Measurements from ENCODE around the gene ALX4. TPM values are rescaled to one million over a fixed set of nuclear protein-coding genes. Genes with fewer than 3 reads are reported as not detected.

Gene ALX4
- total RNA-seq (2014; rRNA removed; shearing (Covaris generic)) = 7.0 and 9.9 TPM in 2 replicates

DNA sequence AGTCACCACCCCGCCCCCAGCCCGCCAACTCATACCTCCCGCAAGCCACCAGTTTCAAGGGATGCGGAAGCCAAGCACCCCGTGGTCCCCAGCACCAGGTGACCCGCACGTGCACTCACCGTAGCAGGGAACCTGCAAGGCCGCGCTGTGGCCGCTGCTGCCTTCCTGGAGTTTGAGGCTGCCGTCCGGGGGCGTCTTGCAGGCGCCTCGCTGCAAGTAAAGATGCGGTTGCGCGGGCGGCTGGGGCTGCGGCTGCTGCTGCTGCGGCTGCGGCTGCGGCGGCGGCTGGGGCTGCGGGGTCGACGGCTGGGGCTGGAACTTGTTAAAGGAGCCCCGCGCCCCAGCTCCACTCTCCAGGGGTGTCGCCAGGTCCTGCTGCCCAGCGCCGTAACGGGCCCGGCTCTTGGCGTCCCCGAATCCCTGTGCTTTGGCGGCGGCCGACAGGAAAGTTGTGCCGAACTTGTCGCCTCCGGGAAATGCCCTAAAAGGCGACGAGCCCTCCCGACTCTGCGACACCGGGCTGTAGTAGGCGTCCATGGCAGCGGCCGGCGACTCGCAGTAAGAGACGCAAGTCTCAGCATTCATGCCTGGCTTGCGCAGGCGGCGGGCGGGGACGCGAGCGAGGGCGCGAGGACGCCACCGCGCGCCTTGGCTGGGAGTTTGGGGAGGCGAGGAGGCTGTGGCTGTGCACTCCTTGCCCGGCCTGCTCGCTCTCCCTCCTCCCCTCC is at the start of gene ALX4:
Gene ALX4, minus strand, starts transcription at position 662 of the 728 bp plus-strand sequence. Its CDS starts 77 bp downstream, at position 585.
- DNase-seq (ENCODE audit: low read depth) = peak; percentile 79

GRCh38 chr11:44359162-44359561 is 49.2 kb upstream of the ALX4 start:
- DNase-seq (ENCODE audit: low read depth) = no peak

DNA sequence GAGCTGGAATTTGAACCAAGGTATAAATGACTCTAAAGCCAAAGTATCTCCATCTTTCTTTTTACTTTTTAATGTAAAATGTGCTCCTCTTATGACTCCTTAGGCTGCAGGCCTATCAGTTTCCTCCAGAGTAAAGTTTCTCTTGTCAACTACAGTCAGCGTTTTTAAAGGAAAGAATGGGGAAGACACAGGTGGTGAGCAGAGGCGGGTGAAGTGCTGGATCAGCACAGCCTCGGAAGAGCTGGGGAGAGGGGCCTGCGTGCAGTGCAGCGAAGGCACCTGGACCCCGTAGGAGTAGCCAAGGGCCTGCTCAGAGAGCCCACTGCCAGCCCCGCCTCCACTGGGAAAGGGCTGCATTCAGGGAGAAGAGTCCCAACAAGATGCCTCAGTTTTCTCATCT is 48.8 kb upstream of the ALX4 start:
- no peak for DNase-seq (ENCODE audit: low read depth)

- no peak for DNase-seq (ENCODE audit: low read depth)
Measured at GRCh38 chr11:44357711-44358110, 47.8 kb upstream of the ALX4 start.

DNA sequence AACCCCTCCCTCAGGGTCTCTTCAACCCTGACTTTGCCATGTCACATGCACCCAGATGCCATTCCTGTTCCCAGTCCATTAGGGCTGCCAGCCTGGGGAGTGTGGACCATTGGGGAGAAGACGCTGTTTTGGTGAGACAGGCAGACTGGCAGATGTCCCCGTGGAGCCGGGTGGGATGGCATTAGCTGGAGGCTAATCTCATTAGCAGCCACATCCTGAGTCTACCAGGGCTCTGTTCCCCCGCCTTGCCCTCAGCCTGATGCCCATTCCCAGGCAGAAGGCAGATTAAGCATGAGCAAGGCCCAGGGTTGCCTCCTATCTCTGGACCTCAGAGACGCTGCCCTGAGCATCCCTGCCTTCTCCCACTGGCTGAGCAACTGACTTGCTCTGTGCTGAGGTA is 46.4 kb upstream of the ALX4 start:
- DNase-seq (ENCODE audit: low read depth) = no peak

- DNase-seq (ENCODE audit: low read depth) = no peak
Measured at GRCh38 chr11:44351898-44352498, 42.1 kb upstream of the ALX4 start.

DNA sequence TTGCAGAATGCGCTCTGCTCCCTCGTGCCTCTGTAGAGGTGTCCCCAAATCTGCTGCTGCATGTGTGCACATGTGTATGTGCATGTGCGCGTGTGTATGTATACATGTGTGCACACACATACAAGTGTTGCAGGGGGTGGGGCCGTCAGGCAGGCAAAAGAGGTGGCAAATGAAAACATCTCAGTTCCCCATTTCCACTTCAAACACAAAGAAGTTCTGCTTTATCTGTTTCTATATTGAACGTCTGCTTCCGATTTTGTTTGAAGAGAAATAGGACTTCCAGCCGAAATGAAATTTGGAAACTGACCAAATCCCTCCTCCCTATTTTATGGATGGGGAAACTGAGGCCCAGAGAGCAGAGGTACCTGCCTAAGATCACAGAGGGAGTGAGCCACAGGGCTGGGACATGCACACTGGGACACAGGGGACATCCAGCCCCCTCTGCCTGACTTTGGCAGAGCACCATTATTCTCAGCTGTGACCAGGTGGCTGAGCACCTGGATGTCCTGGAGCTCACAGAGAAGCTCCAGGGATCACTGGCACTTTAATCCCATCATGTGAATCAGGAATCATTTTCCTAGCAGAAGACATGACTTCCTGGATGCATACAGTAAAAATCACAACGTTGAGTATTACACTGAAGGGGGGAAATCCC is 41.2 kb upstream of the ALX4 start:
- DNase-seq (ENCODE audit: low read depth) = no peak

DNA sequence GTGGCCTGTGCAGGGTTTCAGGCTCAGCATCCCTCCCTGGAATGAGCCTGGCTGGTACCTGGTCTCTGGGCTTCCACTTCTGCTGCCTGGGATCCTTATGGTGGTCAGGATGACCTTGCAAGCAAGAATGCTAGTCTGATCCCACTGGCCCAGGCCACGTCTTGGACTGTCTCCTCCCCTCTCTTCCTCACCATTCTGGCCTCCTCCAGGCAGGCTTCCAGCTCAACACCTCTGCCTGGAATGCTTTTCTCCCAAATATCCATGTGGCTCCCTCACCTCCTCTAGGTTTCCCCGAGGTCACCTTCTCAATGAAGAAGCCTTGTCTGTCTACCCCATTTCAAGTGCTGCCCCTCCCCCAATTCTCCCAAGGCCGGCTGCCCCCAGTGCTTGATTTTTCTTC is 39.4 kb upstream of the ALX4 start:
- DNase-seq (ENCODE audit: low read depth) = no peak

DNA sequence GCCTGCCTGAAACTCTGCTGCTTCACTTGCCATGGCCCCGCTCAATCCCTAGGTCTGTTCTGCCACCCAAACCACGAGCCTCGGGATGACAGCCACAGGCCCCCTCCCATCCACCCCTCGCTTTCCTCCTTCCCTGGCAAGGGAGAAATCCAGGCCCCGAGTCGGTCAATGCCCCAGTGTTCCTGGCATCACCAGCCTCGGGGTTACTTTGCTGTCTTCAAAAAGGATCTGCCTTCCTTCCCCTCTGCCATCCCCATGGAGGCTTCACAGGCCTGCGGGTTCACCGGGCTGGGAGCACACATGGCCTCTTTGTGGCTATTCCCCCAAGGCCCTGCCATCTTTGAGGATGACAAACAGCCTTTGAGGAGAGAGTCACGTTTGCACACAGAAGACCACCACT is 38.8 kb upstream of the ALX4 start:
- no peak for DNase-seq (ENCODE audit: low read depth)

DNA sequence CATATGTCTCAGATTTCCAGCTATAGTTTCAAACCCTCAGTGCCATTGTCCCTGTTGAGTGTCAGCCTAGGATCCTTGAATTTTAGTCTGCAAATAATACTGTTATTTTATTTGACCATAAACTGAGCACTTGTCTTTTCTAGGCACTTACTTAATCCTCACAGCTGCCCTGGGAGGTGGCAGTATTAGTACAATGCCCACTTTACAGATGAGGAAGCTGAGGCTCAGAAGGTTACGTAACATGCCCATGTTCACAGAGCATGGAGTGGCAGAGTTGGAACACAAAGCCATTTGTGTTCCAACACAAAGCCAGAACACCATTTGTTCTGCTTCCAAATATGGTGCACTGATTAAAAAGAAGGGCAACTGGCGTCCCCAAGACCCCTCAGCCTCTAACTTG is 38.2 kb upstream of the ALX4 start:
- DNase-seq (ENCODE audit: low read depth) = no peak

GRCh38 chr11:44347538-44347937 is 37.6 kb upstream of the ALX4 start:
- no peak for DNase-seq (ENCODE audit: low read depth)

GRCh38 chr11:44346983-44347382 is 37.0 kb upstream of the ALX4 start:
- DNase-seq (ENCODE audit: low read depth) = no peak

DNA sequence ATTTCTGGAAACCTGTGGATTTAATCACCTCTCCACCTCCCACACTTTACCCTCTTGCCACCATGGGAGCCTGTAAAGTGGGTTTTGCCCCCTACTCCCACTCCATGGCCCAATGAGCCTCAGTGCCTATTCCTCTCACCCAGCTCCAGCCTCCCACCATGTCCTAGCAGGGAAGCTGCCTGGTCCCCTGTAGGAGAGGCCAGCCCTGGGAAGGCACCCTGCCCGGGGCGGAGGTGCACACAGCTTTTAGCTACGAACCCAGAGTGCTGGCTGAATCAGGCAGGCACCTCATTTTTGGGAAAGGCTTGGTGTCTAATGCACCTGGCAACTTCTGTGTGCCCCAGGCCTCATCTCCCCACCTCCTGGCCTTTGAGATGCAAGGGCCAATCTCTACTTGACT is 35.8 kb upstream of the ALX4 start:
- DNase-seq (ENCODE audit: low read depth) = no peak

DNA sequence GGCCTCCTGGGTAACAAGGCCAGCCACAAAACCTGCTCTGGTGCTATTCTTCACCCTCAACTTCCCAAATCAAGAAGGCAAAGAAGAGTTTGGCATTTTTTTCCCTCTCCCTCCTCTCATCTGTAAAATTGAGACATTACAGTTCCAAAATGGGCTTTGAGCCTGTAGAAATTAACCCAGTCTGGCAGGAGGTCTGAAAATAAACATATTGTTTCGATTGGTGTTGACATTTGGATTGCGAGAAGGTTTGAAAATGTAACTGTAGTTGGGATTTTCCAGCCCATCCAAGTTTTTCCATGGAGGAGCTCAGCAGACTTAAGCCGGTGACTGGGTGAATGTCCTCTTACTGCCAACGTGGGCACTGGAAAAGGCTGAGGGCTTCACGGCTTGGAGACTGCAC is 35.0 kb upstream of the ALX4 start:
- DNase-seq (ENCODE audit: low read depth) = no peak

DNA sequence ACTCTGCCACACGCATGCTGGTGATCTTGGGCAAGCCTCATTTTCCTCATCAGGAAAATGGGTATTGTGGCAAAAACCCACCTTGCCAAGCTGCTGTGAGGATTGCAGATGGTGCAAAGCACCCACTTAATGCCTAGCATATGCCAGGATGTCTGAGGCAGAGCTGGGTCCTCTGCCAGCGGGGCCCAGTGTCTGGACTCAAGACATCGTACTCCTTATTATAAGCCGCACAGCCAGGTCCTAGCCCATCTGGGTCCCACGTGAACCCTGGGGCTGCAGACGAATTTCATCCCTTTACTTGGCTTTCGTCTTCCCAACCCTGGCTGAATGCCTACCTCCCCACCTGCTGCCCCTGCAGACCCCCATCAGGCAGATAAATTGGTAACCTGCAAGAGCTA is 34.5 kb upstream of the ALX4 start:
- no peak for DNase-seq (ENCODE audit: low read depth)

GRCh38 chr11:44343778-44344422 is 34.0 kb upstream of the ALX4 start:
- DNase-seq (ENCODE audit: low read depth) = no peak

DNA sequence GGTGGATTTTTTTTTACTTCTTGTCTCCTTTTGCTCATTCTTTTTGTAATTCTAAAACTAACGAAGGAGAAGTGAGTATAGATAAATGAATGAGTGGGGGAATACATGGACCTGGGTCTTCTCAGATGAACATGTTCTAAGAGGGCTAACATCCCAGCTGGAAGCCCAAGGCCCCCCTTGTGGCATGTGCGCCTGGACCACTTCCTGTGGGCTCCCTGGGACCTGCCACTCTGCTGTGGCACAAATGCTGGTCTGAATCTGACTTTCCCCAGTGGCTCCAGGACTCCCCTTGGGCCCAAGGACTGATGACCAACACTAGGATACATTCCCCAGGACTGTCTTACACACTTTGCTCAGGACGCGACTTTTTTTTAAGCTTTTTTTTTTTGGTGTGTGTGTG is 32.7 kb upstream of the ALX4 start:
- no peak for DNase-seq (ENCODE audit: low read depth)

GRCh38 chr11:44340656-44341055 is 30.7 kb upstream of the ALX4 start:
- no peak for DNase-seq (ENCODE audit: low read depth)

- no peak for DNase-seq (ENCODE audit: low read depth)
Measured at GRCh38 chr11:44339530-44339883, 29.6 kb upstream of the ALX4 start.

GRCh38 chr11:44338698-44339529 is 29.0 kb upstream of the ALX4 start:
- no peak for DNase-seq (ENCODE audit: low read depth)

GRCh38 chr11:44338026-44338425 is 28.1 kb upstream of the ALX4 start:
- no peak for DNase-seq (ENCODE audit: low read depth)

DNA sequence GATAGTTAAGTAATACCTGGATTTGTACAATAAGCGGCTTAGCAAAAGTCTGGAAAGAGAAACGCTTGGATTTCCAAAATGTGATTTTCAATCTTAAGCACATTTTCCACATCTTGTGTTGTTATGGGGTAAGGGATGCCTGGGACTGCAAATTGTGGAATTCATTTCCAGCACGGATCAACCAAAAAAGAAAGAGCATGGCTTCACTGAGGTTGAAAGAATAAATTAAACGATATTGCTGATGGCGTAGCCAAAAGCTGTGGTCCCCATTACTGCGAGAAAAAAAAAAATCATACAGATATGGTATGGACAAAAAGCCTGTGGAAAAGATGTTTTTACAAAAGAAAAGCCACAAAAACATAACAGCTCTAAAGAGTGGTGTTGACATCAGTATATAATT is 26.0 kb upstream of the ALX4 start:
- no peak for DNase-seq (ENCODE audit: low read depth)

Measured in M059J (cell line).